ENCODE results near the gene CENPE.
"Not testable (repeated sequence)": the region's sequence is repeated elsewhere in the genome, so short reads cannot be mapped to it uniquely, and the experiment has no call there.

The CENPE gene, protein sequence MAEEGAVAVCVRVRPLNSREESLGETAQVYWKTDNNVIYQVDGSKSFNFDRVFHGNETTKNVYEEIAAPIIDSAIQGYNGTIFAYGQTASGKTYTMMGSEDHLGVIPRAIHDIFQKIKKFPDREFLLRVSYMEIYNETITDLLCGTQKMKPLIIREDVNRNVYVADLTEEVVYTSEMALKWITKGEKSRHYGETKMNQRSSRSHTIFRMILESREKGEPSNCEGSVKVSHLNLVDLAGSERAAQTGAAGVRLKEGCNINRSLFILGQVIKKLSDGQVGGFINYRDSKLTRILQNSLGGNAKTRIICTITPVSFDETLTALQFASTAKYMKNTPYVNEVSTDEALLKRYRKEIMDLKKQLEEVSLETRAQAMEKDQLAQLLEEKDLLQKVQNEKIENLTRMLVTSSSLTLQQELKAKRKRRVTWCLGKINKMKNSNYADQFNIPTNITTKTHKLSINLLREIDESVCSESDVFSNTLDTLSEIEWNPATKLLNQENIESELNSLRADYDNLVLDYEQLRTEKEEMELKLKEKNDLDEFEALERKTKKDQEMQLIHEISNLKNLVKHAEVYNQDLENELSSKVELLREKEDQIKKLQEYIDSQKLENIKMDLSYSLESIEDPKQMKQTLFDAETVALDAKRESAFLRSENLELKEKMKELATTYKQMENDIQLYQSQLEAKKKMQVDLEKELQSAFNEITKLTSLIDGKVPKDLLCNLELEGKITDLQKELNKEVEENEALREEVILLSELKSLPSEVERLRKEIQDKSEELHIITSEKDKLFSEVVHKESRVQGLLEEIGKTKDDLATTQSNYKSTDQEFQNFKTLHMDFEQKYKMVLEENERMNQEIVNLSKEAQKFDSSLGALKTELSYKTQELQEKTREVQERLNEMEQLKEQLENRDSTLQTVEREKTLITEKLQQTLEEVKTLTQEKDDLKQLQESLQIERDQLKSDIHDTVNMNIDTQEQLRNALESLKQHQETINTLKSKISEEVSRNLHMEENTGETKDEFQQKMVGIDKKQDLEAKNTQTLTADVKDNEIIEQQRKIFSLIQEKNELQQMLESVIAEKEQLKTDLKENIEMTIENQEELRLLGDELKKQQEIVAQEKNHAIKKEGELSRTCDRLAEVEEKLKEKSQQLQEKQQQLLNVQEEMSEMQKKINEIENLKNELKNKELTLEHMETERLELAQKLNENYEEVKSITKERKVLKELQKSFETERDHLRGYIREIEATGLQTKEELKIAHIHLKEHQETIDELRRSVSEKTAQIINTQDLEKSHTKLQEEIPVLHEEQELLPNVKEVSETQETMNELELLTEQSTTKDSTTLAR (N-terminal part only)

DNA sequence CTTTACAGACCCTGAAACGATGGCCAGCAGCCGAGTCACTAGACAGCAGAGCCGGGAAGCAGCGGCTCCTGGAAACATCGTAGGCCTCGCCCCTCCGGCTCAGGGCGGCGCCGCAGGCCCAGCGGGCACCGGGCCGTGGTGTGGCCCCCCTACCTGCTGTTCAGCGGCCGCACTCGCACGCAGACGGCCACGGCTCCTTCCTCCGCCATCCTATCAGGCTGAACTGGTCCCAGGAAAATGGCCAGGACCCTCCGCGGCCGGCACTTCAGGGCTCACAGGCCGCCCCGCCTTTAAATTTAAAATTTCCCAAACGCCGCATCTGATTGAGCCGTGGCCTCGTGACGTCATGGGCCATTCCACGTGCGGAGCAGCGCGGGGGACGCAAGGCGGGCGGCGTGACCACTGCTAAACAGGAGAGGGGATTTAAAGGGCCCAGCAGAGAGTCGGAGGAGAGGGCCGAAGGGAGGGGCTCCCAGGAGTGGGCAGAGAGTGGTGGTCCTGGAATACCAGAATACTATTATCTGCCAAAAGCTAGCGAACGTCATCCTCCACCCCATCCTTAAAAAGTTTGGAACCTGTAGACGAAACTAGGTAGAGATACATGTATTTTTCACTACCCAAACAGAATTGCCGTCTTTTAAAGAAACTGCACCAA is at the start of gene CENPE:
Gene CENPE (minus strand): TSS at position 233 of the 655 bp plus-strand sequence. CDS start 24 bp downstream, at position 209.
- DNase-seq (ENCODE audit: low read depth in 3 of 3) = peak; percentile 70 to 85 (median 72)

DNA sequence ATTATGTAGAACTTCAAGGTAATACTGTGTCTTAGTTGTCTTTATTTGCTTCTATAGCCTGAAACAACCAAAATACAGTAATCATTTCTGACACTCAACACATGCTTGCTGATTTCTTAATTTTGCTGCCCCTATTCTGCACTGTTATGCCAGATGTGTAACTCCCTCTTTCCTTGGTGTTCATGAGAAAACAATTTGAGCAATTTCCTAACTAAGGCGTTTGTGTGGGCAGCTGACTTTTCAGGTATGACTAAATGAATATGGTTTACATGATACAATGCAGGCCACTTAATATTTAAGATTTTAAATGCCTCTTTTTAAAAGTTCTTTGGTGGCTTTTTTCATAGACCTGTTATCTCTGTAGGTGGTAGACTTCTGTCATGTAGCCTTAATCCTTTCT is 46.1 kb upstream of the CENPE start:
- no peak for DNase-seq (ENCODE audit: low read depth in 3 of 3)

GRCh38 chr4:103230938-103231337 is 32.8 kb upstream of the CENPE start:
- DNase-seq (ENCODE audit: low read depth in 3 of 3) = not testable (repeated sequence)

DNA sequence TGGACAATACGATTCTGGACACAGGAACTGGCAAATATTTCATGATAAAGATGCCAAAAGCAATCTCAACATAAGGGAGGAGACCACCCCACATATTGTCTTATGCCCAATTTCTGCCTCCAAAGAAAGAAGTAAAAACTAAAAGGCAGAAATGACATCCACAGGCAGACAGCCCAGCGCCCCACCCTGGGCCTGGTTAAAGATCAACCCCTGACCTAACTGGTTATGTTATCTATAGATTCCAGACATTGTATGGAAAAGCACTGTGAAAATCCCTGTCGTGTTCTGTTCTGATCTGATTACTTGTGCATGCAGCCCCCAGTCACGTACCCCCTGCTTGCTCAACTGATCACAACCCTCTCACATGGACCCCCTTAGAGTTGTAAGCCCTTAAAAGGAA is 25.4 kb upstream of the CENPE start:
- DNase-seq (ENCODE audit: low read depth in 3 of 3) = not testable (repeated sequence)

DNA sequence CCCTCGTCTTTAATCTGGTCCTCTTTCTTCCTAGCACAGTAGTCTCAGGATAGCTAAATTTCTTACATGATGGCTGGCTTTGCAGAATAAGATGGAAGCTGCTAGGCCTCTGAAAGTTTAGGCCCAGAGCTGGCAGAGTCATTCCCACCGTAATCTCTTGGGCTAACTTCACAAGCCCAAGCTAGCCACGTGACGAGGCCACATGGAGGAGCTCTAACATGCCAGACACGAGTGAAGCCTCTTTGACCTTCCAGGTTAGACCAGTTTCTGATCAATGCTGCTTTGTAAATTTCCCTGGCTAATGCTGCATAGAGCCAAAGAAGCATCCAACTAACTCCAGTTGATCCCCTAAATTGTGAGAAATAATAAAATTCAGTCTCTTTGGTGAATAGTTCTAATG is 9.5 kb upstream of the CENPE start:
- DNase-seq (ENCODE audit: low read depth in 3 of 3) = no peak

GRCh38 chr4:103204111-103204510 is 6.0 kb upstream of the CENPE start:
- no peak for DNase-seq (ENCODE audit: low read depth in 3 of 3)

DNA sequence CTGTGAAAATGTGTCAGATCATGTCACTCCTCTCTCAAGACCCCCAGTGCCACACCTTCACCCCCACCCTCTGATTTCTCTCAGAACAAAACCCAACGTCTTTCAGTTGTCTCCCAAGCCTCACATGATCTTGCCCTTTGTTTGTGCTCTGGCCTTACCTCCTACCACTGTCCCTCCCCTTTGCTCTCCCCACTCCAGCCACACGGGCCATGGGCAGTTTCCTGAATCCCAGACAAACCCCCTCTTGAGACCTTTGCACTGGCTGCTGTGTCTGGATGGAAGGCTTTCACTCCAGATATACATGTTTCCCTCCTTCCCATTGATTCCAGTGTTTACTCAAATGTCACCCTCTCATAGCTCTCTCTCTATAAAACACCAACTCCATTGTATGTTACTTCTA is 3.6 kb upstream of the CENPE start:
- DNase-seq (ENCODE audit: low read depth in 3 of 3) = no peak

GRCh38 chr4:103201253-103201652 is 3.1 kb upstream of the CENPE start:
- no peak for DNase-seq (ENCODE audit: low read depth in 3 of 3)

DNA sequence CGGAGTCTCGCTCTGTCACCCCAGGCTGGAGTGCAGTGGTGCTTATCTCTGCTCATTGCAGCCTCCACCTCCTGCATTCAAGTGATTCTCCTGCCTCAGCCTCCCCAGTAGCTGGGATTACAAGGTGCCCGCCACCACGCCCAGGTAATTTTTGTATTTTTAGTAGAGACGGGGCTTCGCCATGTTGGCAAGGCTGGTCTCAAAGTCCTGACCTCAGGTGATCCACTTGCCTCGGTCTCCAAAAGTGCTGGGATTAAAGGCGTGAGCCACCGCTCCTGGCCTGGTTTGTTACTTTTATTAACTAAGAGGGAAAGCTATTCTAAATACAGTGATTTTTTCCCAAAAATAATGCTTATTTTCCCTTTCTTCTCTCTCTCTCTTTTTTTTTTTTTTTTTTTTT is 866 bp upstream of the CENPE start:
- DNase-seq (ENCODE audit: low read depth in 3 of 3) = no peak

DNA sequence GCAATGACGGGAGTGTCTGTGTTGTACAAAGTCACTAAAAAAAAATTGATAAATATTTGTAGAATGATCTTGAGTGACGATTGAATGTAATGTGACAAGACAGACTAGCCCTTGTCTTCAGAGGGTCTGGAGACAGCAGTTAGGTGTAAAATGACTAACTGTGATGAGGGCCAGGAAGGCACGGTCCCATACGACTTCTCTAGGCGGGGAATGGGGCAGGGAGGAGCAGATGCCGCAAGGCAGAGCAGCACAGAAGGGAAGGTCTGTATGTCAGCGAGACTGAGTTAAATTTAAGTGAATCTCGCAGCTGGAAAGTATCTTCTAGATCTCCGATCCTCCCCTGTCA is 405 bp downstream of the CENPE start:
- no peak for DNase-seq (ENCODE audit: low read depth in 3 of 3)

DNA sequence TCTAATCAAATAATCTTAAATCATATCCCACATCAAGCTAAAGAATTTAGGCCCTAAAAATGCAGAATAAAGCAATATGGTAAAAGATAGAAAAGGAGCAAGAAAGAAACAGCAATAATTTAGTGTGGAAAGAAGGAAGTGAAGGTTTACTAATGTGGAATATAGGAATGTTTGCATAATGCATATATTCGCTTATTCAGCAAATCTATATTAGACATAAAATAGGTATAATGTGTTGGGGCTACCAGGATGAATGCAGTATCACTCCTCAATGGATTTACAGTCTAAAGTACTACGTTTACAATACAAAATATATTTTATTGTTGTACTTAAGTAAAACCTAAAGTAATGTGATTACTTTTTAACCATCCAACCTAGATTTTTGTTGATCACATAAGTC is 4.7 kb downstream of the CENPE start:
- DNase-seq (ENCODE audit: low read depth in 3 of 3) = no peak

- DNase-seq (ENCODE audit: low read depth in 3 of 3) = no peak
Observed at GRCh38 chr4:103171006-103171405, 27.1 kb downstream of the CENPE start.

GRCh38 chr4:103169750-103170149 is 28.4 kb downstream of the CENPE start:
- DNase-seq (ENCODE audit: low read depth in 3 of 3) = not testable (repeated sequence)

GRCh38 chr4:103168993-103169392 is 29.1 kb downstream of the CENPE start:
- DNase-seq (ENCODE audit: low read depth in 3 of 3) = no peak

DNA sequence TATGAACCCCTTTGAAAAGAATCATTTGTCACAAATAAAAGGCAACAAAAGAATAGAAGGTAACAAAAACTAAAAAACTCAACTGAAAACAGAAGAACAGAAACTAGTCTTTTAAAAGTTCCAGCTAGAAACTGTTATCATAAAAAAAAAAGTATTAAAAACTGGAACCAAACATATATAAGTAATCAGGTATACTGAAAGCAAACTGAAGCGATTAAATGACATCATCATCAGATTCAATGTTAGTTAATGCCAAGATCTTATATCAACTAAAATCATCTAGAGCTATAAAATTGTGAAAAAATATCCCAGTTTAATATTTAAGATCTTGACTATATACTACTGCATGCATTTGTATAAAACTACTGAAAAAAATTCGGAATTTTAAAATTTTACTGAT is 36.0 kb downstream of the CENPE start:
- no peak for DNase-seq (ENCODE audit: low read depth in 3 of 3)

DNA sequence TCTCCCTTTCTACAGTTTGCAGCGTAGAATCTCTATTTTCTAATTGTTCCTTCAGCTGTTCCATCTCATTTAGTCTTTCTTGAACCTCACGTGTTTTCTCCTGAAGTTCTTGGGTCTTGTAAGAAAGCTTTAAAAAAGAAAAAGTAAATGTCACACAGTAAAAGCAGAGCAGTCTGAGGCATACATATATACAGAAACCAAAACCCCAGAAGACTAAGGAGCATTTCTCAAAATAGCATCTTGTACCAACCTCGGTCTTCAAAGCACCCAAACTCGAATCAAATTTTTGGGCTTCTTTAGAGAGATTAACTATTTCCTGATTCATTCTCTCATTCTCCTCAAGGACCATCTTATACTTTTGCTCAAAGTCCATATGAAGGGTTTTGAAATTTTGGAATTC is 39.4 kb downstream of the CENPE start:
- DNase-seq (ENCODE audit: low read depth in 3 of 3) = no peak

GRCh38 chr4:103156106-103156505 is 42.0 kb downstream of the CENPE start:
- DNase-seq (ENCODE audit: low read depth in 3 of 3) = no peak

DNA sequence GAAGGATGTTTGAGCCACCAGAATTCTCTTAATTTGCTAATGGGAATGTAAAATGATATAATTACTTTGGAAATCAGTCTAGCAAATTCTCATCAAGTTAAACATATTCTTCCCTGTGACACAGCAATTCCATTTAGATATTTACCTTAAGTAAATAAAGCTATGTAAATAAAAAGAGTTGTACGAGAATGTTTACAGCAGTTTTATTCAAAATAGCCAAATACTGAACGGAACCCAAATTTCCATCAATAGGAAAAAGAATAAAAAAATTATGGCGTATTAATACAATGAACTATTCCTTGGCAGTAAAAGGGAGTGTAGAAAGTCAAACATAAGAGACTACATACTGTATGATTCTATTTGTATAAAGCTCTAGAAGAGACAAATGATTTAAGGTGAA is 45.8 kb downstream of the CENPE start:
- no peak for DNase-seq (ENCODE audit: low read depth in 3 of 3)

- DNase-seq (ENCODE audit: low read depth in 3 of 3) = no peak
Observed at GRCh38 chr4:103150677-103151076, 47.5 kb downstream of the CENPE start.

- no peak for DNase-seq (ENCODE audit: low read depth in 3 of 3)
Observed at GRCh38 chr4:103144926-103145325, 53.2 kb downstream of the CENPE start.

DNA sequence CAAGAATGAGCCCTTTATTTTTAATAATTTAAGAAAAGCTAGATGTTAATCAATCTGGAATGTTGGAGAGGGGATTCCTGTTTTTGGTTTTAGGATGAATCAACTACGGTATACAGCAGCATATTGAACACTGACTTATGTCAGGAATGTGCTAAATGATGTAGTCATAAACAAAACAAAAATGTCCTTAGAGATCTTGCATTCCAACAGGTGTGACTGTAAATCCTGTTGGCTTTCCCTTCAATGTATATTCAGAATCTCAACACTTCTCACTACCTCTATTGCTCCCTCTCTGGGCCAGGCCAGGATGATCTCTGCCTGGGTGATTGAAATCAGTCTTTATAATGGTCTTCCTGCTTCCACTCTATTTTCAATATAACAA is 60.7 kb downstream of the CENPE start:
- DNase-seq (ENCODE audit: low read depth in 3 of 3) = no peak

Data from stimulated activated CD4-positive, alpha-beta T cell treated with anti-CD3 and anti-CD28 coated beads, TNF-alpha, amount 100 ng/mL, for 24 hours (primary cell).